Activated CD4-positive, alpha-beta T cell treated with anti-CD3 and anti-CD28 coated beads for 36 hours (primary cell): ENCODE measurements around the gene TTLL8. TPM values are rescaled to one million over a fixed set of nuclear protein-coding genes. Genes with fewer than 3 reads are reported as not detected.

Experiments used
- ATAC-seq: fragments of 200-7000 bp; cut with Tn5 transposase; one replicate; pipeline ENCODE4 v1.10.0; 2021; ENCODE audit warnings: mild to moderate bottlenecking, moderate library complexity
- CTCF ChIA-PET: fragments of 350-600 bp; sonication (Branson Sonifier 250); formaldehyde crosslinking; loops from one replicate; lab custom pipeline; 2021; ENCODE audit warnings: antibody characterized with exemption; lab: Charles Lee
- POLR2A ChIA-PET: fragments of 350-600 bp; sonication (Branson Sonifier 250); formaldehyde crosslinking; loops from one replicate; lab custom pipeline; 2021; ENCODE audit warnings: antibody characterized with exemption, inconsistent platforms; lab: Charles Lee
- DNase-seq: peaks from one replicate; pipeline ENCODE4 v3.0.0-alpha.2; 2020
- H3K27ac Mint-ChIP-seq: one replicate; pipeline ENCODE4 v1.8.0; 2021; ENCODE audit warnings: mixed read lengths
- H3K27me3 Mint-ChIP-seq: one replicate; pipeline ENCODE4 v1.8.0; 2021; ENCODE audit warnings: mixed read lengths
- H3K36me3 Mint-ChIP-seq: one replicate; pipeline ENCODE4 v1.8.0; 2021; ENCODE audit warnings: low read depth, mixed read lengths
- H3K4me1 Mint-ChIP-seq: one replicate; pipeline ENCODE4 v1.8.0; 2021; ENCODE audit warnings: mixed read lengths
- H3K4me3 Mint-ChIP-seq: one replicate; pipeline ENCODE4 v1.8.0; 2021; ENCODE audit warnings: mild to moderate bottlenecking, moderate library complexity, mixed read lengths
- H3K9me3 Mint-ChIP-seq: one replicate; pipeline ENCODE4 v1.8.0; 2021; ENCODE audit warnings: low read depth, mixed read lengths
- intact Hi-C, 2 experiments: fragments of 100-400 bp; cut with DNase I in 1 of 2; cut with micrococcal nuclease in 1 of 2; formaldehyde crosslinking; loops; one replicate each; pipeline versions ENCODE4 v1.14.2 to v1.15.1; 2022 to 2024; cut with DNase I, micrococcal nuclease
- total RNA-seq, 2 experiments: library from RNA; stranded (reverse); gene quantifications; one replicate each; pipeline ENCODE4 v1.2.3, GENCODE V29; 2021

The TTLL8 gene
- total RNA-seq, 2 experiments from 2014 or later, result not detected

- H3K9me3 Mint-ChIP-seq, result no peaks in the 10 kb centered on the region
- no peaks in the 10 kb centered on the region for H3K36me3 Mint-ChIP-seq
- intact Hi-C loops, result no loop called here
- peaks cover 12% of the 10 kb centered on the region for H3K4me1 Mint-ChIP-seq
- peak; percentile 24 for DNase-seq
- H3K27ac Mint-ChIP-seq, result peak overlapping the region; percentile 39
- H3K27me3 Mint-ChIP-seq, result no peaks in the 10 kb centered on the region
- ChIA-PET CTCF (interaction anchor here (0.6 to 2.1 kb wide), 3 partner anchors 19 to 66 kb away, joined by 3 to 8 read pairs (median 4); no protein-coding TSS in a partner anchor), POLR2A (no interaction called here)
- peak overlapping the region; percentile 48 for H3K4me3 Mint-ChIP-seq
- no peak for ATAC-seq
These were observed 46.5 kb downstream of the TTLL8 start for GRCh38 chr22:50011447-50012210.

GRCh38 chr22:50010676-50011446 lies 47.2 kb downstream of the TTLL8 start:
- H3K27me3 Mint-ChIP-seq, result no peaks in the 10 kb centered on the region
- intact Hi-C loops, result no loop called here
- ChIA-PET POLR2A (no interaction called here), CTCF (interaction anchor here (0.6 to 0.7 kb wide), 2 partner anchors 19 to 66 kb away, joined by 3 to 4 read pairs; no protein-coding TSS in a partner anchor)
- H3K36me3 Mint-ChIP-seq, result no peaks in the 10 kb centered on the region
- H3K27ac Mint-ChIP-seq, result no peak overlapping the region
- peaks cover 12% of the 10 kb centered on the region for H3K4me1 Mint-ChIP-seq
- ATAC-seq, result peak; percentile 53
- H3K9me3 Mint-ChIP-seq, result no peaks in the 10 kb centered on the region
- DNase-seq, result peak; percentile 59
- peak overlapping the region; percentile 48 for H3K4me3 Mint-ChIP-seq

- Mint-ChIP-seq H3K4me3 (peak overlapping the region; percentile 17), H3K4me1 (peaks cover 15% of the 10 kb centered on the region), H3K9me3 (no peaks in the 10 kb centered on the region), H3K36me3 (no peaks in the 10 kb centered on the region), H3K27ac (no peak overlapping the region), H3K27me3 (no peaks in the 10 kb centered on the region)
- ChIA-PET CTCF (no interaction called here), POLR2A (no interaction called here)
- ATAC-seq (no peak), DNase-seq (peak; percentile 5)
- intact Hi-C loops, result no loop called here
These were observed 48.1 kb downstream of the TTLL8 start for GRCh38 chr22:50009765-50010675.

GRCh38 chr22:50009251-50009650 lies 48.8 kb downstream of the TTLL8 start:
- no peaks in the 10 kb centered on the region for H3K36me3 Mint-ChIP-seq
- DNase-seq (peak; percentile 6), ATAC-seq (no peak)
- no peaks in the 10 kb centered on the region for H3K27me3 Mint-ChIP-seq
- H3K4me1 Mint-ChIP-seq, result peaks cover 17% of the 10 kb centered on the region
- H3K4me3 Mint-ChIP-seq, result no peak overlapping the region
- H3K9me3 Mint-ChIP-seq, result no peaks in the 10 kb centered on the region
- ChIA-PET POLR2A (no interaction called here), CTCF (interaction anchor here (0.7 kb wide), 1 partner anchor 10 kb away, joined by 3 read pairs; no protein-coding TSS in a partner anchor)
- intact Hi-C loops, result no loop called here
- H3K27ac Mint-ChIP-seq, result no peak overlapping the region

DNA sequence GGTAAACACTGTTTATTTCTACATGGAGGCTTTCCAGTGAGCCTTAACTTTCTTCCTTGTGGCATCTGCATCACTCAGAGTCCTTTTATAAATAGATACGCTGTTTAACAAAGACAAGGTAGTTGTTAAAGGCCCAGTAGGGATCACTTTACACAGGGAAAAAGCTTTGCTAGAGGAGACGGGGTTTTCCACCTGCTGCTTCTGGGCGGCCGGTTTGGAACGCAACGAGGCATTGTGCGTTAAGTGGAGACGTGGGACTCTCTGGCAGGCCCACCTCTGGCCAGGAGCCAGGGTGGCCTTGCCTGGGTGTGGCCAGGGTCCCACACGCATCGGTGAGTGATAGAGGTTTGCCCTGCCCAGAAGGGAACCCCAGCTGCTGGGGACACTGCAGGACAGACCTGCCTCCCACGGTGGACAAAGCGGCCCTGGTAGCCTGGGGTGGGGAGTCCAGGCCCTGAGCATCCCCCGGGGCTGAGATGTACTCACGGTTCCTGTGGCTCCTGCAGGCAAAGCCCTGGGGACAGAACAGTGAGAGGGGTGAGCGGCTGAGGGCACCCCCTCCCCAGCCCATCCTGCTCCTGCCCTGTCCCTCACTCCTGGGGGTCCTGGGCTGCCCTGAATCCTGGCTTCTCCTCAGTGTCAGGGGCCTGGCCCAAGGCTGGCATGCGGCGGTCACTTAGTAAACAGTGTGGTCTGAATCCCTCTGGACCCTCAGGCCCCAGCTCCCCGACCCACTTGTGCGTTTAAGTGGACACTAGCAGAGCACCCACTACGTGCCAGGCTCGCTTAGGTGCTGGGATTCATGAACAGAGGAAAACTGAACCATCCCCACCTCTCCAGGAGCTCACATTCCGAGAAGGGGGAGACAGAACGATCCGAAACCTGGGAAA lies 49.7 kb downstream of the TTLL8 start:
- intact Hi-C loops, result no loop called here
- ChIA-PET CTCF (interaction anchor here (0.7 kb wide), 1 partner anchor 11 kb away, joined by 3 read pairs; no protein-coding TSS in a partner anchor), POLR2A (no interaction called here)
- no peak for DNase-seq
- Mint-ChIP-seq H3K9me3 (no peaks in the 10 kb centered on the region), H3K27me3 (no peaks in the 10 kb centered on the region), H3K4me1 (peaks cover 17% of the 10 kb centered on the region), H3K4me3 (no peak overlapping the region), H3K36me3 (no peaks in the 10 kb centered on the region), H3K27ac (no peak overlapping the region)
- ATAC-seq, result no peak

GRCh38 chr22:50007057-50007511 lies 51.0 kb downstream of the TTLL8 start:
- H3K4me1 Mint-ChIP-seq, result peaks cover 17% of the 10 kb centered on the region
- ATAC-seq (no peak), DNase-seq (no peak)
- H3K36me3 Mint-ChIP-seq, result no peaks in the 10 kb centered on the region
- H3K27ac Mint-ChIP-seq, result no peak overlapping the region
- intact Hi-C loops, result no loop called here
- no peaks in the 10 kb centered on the region for H3K9me3 Mint-ChIP-seq
- H3K27me3 Mint-ChIP-seq, result peaks cover 2% of the 10 kb centered on the region
- ChIA-PET CTCF (no interaction called here), POLR2A (no interaction called here)
- H3K4me3 Mint-ChIP-seq, result no peak overlapping the region

DNA sequence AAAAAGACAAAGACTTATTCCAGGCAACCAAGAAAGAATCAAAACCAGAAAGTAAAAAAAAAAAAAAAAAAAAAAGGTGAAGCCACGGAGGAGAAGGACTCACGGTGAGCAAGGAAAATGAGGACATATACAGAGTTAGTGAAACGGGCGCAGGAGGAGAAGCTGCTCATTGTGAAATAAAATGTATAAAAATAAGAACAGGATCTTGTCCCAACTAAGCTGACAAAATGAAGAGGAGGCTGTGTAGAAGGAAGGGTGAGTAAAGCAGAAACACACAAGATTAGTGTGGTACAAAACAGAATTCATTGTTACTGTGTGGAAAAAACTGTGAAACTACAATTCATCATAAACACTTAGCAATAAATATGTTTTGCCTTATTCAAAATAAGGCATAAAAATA lies 53.2 kb downstream of the TTLL8 start:
- ChIA-PET CTCF (interaction anchor here (1.3 to 2.4 kb wide), 3 partner anchors 11 to 25 kb away, joined by 5 to 9 read pairs (median 6); no protein-coding TSS in a partner anchor), POLR2A (interaction anchor here (0.6 to 1.0 kb wide), 2 partner anchors 17 to 74 kb away, joined by 3 read pairs; no protein-coding TSS in a partner anchor)
- H3K4me1 Mint-ChIP-seq, result peaks cover 5% of the 10 kb centered on the region
- H3K4me3 Mint-ChIP-seq, result no peak overlapping the region
- intact Hi-C loops, result no loop called here
- H3K27ac Mint-ChIP-seq, result no peak overlapping the region
- H3K36me3 Mint-ChIP-seq, result no peaks in the 10 kb centered on the region
- DNase-seq (peak; percentile 4), ATAC-seq (peak; percentile 70)
- H3K9me3 Mint-ChIP-seq, result no peaks in the 10 kb centered on the region
- peaks cover 2% of the 10 kb centered on the region for H3K27me3 Mint-ChIP-seq

- no peak for ATAC-seq
- H3K9me3 Mint-ChIP-seq, result peaks cover 2% of the 10 kb centered on the region
- peaks cover 4% of the 10 kb centered on the region for H3K27me3 Mint-ChIP-seq
- H3K4me1 Mint-ChIP-seq, result peaks cover 12% of the 10 kb centered on the region
- no peaks in the 10 kb centered on the region for H3K36me3 Mint-ChIP-seq
- ChIA-PET CTCF (interaction anchor here (1.0 kb wide), 1 partner anchor 28 kb away, joined by 5 read pairs; no protein-coding TSS in a partner anchor), POLR2A (no interaction called here)
- intact Hi-C loops, result no loop called here
- DNase-seq, result no peak
- H3K27ac Mint-ChIP-seq, result no peak overlapping the region
- no peak overlapping the region for H3K4me3 Mint-ChIP-seq
These were observed 55.3 kb downstream of the TTLL8 start for GRCh38 chr22:50002791-50003190.

- H3K27ac Mint-ChIP-seq, result no peak overlapping the region
- peaks cover 2% of the 10 kb centered on the region for H3K9me3 Mint-ChIP-seq
- intact Hi-C loops, result no loop called here
- H3K27me3 Mint-ChIP-seq, result peaks cover 4% of the 10 kb centered on the region
- H3K4me3 Mint-ChIP-seq, result no peak overlapping the region
- POLR2A ChIA-PET, result no interaction called here
- ATAC-seq, result no peak
- DNase-seq, result peak; percentile 4
- peaks cover 12% of the 10 kb centered on the region for H3K4me1 Mint-ChIP-seq
- no peaks in the 10 kb centered on the region for H3K36me3 Mint-ChIP-seq
- CTCF ChIA-PET, result interaction anchor here (0.8 to 1.0 kb wide), 2 partner anchors 17 to 29 kb away, joined by 3 to 5 read pairs; no protein-coding TSS in a partner anchor
These were observed 56.5 kb downstream of the TTLL8 start for GRCh38 chr22:50001388-50002231.
